GM19372 (cell line): ENCODE data around the gene MICU1.
"Not testable (repeated sequence)": the region's sequence is repeated elsewhere in the genome, so short reads cannot be mapped to it uniquely, and the experiment has no call there.

Experiments
- ATAC-seq: cut with Tn5 transposase; IDR thresholded peaks from one replicate; pipeline ENCODE4 v1.9.1; 2021; ENCODE audit warnings: mild to moderate bottlenecking, low read depth, moderate library complexity; ENCODE audit not compliant: unreplicated experiment

MICU1 gene

GRCh38 chr10:72509941-72510340 is 115.9 kb downstream of the MICU1 start:
- no peak for ATAC-seq

GRCh38 chr10:72509206-72509799 is 116.6 kb downstream of the MICU1 start:
- ATAC-seq: no peak

- ATAC-seq: no peak
These were observed 117.8 kb downstream of the MICU1 start for GRCh38 chr10:72508033-72508432.

GRCh38 chr10:72506474-72506873 is 119.4 kb downstream of the MICU1 start:
- ATAC-seq: no peak

DNA sequence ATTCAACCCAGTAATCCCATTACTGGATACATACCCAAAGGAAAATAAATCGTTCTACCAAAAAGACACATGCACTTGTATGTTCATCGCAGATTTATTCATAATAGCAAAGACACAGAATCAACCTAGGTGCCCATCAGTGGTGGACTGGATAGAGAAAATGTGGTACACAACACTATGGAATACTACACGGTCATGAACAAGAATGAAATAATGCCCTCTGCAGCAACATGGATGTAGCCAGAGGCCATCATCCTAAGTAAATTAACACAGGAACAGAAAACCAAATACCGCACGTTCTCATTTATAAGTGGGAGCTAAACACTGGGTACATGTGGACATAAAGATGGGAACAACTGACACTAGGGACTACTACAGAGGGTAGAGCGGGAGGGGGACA is 120.4 kb downstream of the MICU1 start:
- no peak for ATAC-seq

DNA sequence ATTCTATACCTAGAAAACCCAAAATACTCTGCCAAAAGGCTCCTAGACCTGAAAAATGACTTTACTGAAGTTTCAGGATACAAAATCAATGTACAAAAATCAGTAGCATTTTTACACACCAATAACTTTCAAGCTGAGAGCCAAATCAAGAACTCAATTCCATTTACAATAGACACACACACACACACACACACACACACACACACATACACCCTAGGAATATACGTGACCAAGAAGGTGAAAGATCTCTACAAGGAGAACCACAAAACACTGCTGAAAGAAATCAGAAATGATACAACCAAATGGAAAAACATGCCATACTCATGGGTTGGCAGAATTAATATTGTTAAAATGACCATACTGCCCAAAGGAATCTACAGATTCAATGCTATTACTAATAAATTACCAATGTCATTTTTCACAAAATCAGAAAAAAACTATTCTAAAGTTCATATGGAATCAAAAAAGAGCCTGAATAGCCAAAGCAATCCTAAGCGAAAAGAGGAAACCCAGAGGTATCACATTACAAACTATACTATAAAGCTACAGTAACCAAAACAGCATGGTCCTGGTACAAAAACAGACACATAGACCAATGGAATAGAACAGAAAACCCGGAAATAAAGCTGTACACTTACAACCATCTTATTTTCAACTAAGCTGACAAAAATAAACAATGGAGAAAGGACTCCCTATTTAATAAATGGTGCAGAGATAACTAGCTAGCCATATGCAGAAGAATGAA is 122.0 kb downstream of the MICU1 start:
- ATAC-seq: no peak

DNA sequence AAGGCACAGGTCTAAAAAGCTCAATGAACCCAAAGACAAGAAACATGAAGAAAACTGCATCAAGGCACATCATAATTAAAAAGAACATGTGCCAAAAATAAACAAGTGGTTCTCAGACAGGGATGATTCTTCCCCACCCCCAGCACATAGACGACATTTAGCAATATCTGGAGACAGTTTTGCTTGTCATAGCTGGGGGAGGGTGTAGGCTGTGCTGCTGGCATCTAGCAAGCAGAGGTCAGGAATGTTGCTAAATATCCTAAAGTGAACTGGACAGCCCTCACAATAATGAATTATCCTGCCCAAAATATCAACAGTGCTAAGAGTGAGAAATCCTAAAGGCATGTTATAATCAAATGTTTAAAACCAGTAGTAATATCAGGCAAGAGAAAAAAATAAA is 122.6 kb downstream of the MICU1 start:
- no peak for ATAC-seq

DNA sequence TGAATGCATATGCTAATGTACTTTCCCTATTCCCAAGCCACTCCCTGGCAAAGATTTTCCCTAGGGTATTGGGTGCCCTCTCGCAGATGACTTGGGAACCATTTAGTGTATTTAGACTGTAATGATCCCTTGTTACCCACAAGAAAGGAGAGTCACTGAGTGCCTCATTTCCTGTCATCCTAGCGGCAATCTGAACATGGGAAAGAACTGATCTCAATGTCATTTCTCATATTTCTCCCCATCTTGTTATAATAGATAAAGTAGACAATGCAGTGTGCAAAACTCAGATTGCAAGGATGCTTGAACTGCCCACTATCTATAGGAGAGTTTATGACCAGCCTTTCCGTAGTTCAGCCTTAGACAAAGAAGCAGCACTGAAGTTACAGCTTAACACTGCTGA is 123.3 kb downstream of the MICU1 start:
- no peak for ATAC-seq

- no peak for ATAC-seq
These were observed 126.2 kb downstream of the MICU1 start for GRCh38 chr10:72499701-72500100.

- no peak for ATAC-seq
These were observed 134.9 kb downstream of the MICU1 start for GRCh38 chr10:72490951-72491350.

DNA sequence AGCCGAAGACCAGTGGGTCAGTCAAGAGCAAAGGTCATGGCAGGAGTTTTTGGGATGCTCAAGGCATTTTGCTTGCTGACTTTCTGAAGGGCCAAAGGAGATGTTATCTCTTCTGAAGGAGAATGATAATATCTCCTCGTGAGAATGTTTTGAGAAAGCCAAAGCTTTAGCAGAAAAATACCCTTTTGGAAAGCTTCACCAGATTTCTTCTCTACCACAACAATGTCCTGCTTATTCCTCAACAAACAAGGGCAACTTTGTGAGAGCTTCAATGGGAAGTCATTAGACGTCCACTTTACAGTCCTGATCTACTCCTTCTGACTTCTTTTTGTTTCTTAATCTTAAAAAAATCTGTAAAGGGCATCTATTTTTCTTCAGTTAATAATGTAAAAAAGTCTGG is 138.4 kb downstream of the MICU1 start:
- no peak for ATAC-seq

DNA sequence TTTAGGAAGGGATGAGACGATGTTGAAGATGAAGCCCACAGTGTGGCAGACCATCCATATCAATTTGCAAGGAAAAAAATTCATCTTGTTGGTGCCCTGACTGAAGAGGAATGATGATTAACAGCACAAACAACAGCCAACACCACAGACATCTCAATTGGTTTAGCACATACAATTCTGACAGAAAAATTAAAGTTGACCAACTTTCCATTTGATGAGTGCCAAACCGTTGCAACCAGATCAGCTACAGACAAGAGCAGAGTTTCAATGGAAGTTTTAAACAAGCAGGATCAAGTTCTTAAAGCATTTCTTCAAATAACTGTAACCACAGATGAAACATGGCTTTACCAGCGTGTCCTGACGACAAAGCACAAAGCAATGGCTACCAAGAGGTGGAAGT is 138.8 kb downstream of the MICU1 start:
- ATAC-seq: no peak

GRCh38 chr10:72485701-72486100 is 140.2 kb downstream of the MICU1 start:
- ATAC-seq: no peak

DNA sequence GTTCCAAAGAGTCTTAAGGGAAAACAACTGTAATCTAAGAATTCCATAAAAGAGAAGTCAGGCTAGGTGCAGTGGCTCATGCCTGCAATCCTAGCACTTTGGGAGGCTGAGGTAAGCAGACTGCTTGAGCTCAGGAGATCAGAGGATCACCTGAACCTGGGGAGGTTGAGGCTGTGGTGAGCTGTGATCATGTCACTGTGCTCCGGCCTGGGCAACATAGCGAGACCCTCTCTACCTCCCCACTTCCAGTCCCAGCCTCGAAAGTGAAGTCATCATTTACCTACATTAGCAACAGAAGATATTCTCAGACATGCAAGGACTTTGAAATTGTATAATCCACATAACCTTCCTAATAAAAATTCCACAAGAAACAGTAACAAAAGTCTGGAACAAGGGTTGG is 141.4 kb downstream of the MICU1 start:
- no peak for ATAC-seq

GRCh38 chr10:72483471-72483870 is 142.4 kb downstream of the MICU1 start:
- no peak for ATAC-seq

- no peak for ATAC-seq
These were observed 145.0 kb downstream of the MICU1 start for GRCh38 chr10:72480861-72481260.

GRCh38 chr10:72477463-72477862 is 148.4 kb downstream of the MICU1 start:
- ATAC-seq: no peak

DNA sequence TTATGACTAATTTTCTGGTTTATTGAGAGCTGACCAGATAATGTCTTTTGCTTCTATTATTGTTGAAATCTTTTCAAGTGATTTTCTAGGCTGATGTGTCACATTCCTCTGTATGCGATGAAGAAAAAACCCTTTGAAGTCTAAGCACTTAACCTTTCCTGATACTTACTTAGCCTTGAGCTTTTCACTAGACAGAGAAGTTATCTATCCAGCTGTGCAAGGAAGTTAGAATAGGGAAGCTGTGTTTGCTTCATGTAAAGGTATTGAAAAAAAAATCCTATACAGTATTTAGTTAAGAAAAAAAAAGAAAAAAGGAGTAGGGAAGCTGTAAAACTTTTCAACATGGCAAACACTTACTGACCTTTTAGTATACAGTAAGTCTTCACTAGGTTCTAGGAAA is 153.6 kb downstream of the MICU1 start:
- no peak for ATAC-seq

DNA sequence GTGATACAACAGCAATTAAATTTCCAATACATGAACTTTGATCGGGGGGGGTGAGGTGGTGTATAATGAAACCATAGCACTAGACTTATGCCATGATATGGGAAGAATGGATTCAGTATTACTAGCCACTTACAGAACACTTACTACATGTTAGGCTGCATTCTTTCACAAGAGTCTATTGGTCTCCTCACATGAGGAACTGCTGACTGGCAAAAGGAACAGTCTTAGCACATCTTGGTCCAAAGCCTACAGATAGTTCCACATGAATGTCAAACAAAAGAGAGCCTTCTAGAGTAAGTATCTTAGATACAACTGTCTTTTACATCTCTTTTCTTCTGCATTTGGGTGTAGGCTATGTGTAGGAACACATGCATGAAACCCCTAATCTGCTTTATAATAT is 155.2 kb downstream of the MICU1 start:
- ATAC-seq: no peak

- ATAC-seq: not testable (repeated sequence)
These were observed 158.8 kb downstream of the MICU1 start for GRCh38 chr10:72467064-72467463.

- no peak for ATAC-seq
These were observed 159.9 kb downstream of the MICU1 start for GRCh38 chr10:72466018-72466417.

DNA sequence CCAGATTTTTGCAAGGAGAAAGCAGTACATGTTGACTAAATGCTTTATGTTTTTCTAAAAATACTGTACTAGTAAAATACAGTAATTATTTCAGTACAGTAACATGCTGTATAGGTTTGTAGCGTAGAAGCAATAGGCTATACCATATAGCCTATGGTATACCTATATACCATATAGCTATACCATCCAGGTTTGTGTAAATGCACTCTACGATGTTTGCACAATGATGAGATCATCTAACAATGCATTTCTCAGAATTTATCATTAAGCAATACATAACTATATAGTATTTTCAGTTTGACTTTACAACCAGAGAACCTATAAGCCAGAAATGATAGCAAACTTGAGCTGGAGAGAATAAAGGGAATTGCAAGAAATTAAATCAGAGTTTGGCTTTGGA is 161.4 kb downstream of the MICU1 start:
- no peak for ATAC-seq
